Activated naive CD8-positive, alpha-beta T cell treated with anti-CD3 and anti-CD28 coated beads, Interleukin-2, amount 10 ng/mL, durations not matched to agents 7 days and 5 days (primary cell): ENCODE results near the gene PATJ. TPM values are rescaled to one million over a fixed set of nuclear protein-coding genes. Genes with fewer than 3 reads are reported as not detected.

Experiments
- ATAC-seq: fragments of 150-1000 bp; cut with Tn5 transposase; one replicate; pipeline ENCODE4 v1.10.0; 2021; ENCODE audit warnings: low read depth, moderate library complexity
- POLR2A ChIA-PET: fragments of 350-600 bp; sonication (Branson Sonifier 250); formaldehyde crosslinking; loops from one replicate; lab custom pipeline; 2021; ENCODE audit warnings: antibody characterized with exemption; lab: Charles Lee
- DNase-seq: peaks from one replicate; pipeline ENCODE4 v3.0.0; 2021
- H3K27ac Mint-ChIP-seq: one replicate; pipeline ENCODE4 v1.8.0; 2022; ENCODE audit warnings: mild to moderate bottlenecking, mixed read lengths
- H3K27me3 Mint-ChIP-seq: one replicate; pipeline ENCODE4 v1.8.0; 2022; ENCODE audit warnings: mild to moderate bottlenecking, moderate library complexity, mixed read lengths
- H3K36me3 Mint-ChIP-seq: one replicate; pipeline ENCODE4 v1.8.0; 2021; ENCODE audit warnings: mild to moderate bottlenecking, mixed read lengths
- H3K4me1 Mint-ChIP-seq: one replicate; pipeline ENCODE4 v1.8.0; 2021; ENCODE audit warnings: mixed read lengths
- H3K4me3 Mint-ChIP-seq: one replicate; pipeline ENCODE4 v1.8.0; 2022; ENCODE audit warnings: mild to moderate bottlenecking, moderate library complexity, mixed read lengths
- H3K9me3 Mint-ChIP-seq: one replicate; pipeline ENCODE4 v1.8.0; 2021; ENCODE audit warnings: mixed read lengths
- total RNA-seq, 2 experiments: library from RNA; stranded (reverse); gene quantifications; one replicate each; pipeline ENCODE4 v1.2.3, GENCODE V29; 2021

The PATJ gene
- total RNA-seq, 2 experiments from 2014 or later: 24.5 to 27.2 TPM

DNA sequence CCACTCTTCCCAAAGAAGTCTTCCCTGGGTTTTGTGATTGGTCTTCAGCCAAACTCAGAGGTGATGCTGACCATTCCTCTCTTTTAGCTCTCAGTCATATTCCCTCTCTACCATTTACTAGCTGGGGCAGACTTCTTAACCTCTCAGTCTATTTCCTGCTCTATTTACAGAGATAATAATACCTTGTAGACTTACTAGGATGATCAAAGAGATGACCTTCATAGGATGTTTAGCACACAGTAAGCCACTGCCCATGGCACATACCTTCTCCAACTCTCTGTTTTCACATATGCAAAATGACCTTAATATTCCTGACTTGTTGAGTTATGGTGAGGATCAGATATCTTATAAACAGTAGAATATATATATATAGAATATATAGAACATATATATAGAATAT is 346.2 kb downstream of the PATJ start:
- ATAC-seq: no peak

DNA sequence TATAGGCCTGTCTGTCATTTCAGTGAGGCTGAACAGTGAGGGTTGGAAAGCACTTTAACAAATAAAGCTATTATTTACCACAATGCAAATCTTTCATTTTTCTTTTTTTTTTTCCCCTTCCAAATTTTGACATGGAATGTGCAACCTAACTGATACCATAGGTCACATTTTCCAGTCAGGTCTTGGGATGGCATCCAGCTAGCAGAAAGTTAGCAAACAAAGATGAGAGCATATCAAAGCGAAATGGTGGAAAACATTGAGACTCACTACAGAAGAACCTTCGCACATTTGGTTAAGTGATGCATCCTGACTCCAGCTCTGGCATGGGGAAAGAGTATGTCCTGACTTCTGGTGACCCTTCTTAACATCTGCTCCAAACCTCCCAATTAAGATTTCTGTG is 347.3 kb downstream of the PATJ start:
- Mint-ChIP-seq H3K36me3 (no peaks in the 10 kb centered on the region), H3K4me3 (no peak overlapping the region), H3K4me1 (no peaks in the 10 kb centered on the region), H3K27ac (no peak overlapping the region), H3K9me3 (no peaks in the 10 kb centered on the region), H3K27me3 (no peaks in the 10 kb centered on the region)
- DNase-seq (no peak), ATAC-seq (no peak)
- POLR2A ChIA-PET: no interaction called here

More for the DNA sequence above, 346.2 kb downstream of the PATJ start:
- H3K27ac Mint-ChIP-seq: no peak overlapping the region
- H3K4me3 Mint-ChIP-seq: no peak overlapping the region
- H3K4me1 Mint-ChIP-seq: no peaks in the 10 kb centered on the region
- H3K36me3 Mint-ChIP-seq: no peaks in the 10 kb centered on the region
- no peak for DNase-seq
- H3K9me3 Mint-ChIP-seq: no peaks in the 10 kb centered on the region
- POLR2A ChIA-PET: no interaction called here
- H3K27me3 Mint-ChIP-seq: no peaks in the 10 kb centered on the region

DNA sequence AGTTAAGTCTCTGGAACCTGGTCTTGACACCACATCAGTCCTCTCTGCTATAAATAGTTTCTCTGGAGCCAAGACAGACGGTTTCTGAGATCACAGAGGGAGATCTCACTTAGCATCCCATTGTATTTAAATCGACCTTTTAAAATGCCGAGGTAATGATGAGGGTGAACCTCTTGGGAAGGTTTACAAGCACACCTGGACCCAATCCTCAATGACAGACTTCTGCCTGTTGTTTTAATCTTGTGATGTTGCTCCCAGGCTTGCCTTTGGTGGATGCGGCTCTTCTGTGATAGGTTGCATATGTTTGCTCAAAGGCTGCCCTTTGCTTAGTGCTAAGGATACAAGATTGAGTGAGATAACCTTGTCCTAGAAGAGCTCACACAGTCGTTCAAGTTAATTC is 347.7 kb downstream of the PATJ start:
- no peak overlapping the region for H3K4me3 Mint-ChIP-seq
- H3K27me3 Mint-ChIP-seq: no peaks in the 10 kb centered on the region
- no peak for ATAC-seq
- DNase-seq: no peak
- H3K27ac Mint-ChIP-seq: no peak overlapping the region
- POLR2A ChIA-PET: no interaction called here
- no peaks in the 10 kb centered on the region for H3K36me3 Mint-ChIP-seq
- H3K4me1 Mint-ChIP-seq: no peaks in the 10 kb centered on the region
- H3K9me3 Mint-ChIP-seq: no peaks in the 10 kb centered on the region

DNA sequence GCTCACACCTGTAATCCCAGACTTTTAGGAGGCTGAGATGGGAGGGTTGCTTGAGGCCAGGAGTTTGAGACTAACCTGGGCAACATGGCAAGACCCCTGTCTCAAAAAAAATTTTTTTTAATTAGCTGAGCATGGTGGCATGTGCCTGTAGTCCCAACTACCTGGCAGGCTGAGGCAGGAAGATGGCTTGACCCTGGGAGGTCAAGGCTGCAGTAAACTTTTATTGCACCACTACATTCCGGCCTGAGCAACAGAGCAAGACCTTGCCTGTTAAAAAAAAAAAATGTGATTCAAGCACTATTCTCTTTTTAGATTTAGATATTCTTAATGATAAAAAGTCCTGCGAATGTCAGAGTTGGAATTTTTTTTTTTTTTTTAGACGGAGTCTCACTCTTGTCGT is 349.8 kb downstream of the PATJ start:
- POLR2A ChIA-PET: interaction anchor here (0.7 kb wide), 1 partner anchor 12 kb away, joined by 4 read pairs; no protein-coding TSS in a partner anchor
- ATAC-seq (no peak), DNase-seq (no peak)
- H3K4me3 Mint-ChIP-seq: no peak overlapping the region
- H3K9me3 Mint-ChIP-seq: no peaks in the 10 kb centered on the region
- H3K27me3 Mint-ChIP-seq: no peaks in the 10 kb centered on the region
- H3K27ac Mint-ChIP-seq: no peak overlapping the region
- no peaks in the 10 kb centered on the region for H3K4me1 Mint-ChIP-seq
- H3K36me3 Mint-ChIP-seq: no peaks in the 10 kb centered on the region

DNA sequence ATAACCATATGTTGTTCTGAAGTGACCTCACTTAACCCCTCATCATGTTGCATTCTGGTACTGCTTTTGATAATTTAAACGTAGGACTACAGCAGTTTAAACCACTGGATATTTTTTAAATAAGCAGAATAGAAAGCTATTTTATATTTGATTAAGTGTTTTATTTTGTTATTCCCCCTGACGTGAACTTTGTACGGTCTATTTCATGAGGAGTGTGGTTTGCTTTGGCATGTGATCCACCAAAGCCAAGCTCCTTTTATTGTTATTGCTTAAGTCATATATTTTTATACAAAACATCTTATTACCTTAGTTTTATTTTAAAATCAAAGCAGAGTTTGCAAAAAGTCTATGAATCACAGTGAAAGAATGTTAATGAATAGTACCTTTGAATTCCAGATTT is 351.0 kb downstream of the PATJ start:
- peaks cover 5% of the 10 kb centered on the region for H3K36me3 Mint-ChIP-seq
- POLR2A ChIA-PET: no interaction called here

DNA sequence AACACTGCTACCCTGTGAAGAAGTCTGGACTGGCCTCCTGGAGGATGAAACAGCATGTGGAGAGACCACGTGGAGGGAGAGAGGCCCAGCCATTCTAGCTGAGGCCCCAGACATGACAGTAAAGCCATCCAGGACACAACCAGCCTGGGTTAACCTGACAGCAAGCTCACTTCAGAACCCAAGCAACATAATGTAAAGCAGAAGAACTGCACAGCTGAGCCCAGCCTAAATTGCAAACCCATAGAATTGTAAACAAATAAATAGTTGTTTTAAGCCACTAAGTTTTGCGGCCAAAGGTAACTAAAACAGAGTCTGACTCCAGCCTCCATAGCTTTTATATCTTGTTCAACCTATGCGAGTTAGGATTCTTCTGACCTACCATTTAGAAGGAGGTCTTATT is 355.2 kb downstream of the PATJ start:
- POLR2A ChIA-PET: no interaction called here
- Mint-ChIP-seq H3K9me3 (no peaks in the 10 kb centered on the region), H3K27me3 (no peaks in the 10 kb centered on the region), H3K4me3 (no peak overlapping the region), H3K36me3 (peaks cover 10% of the 10 kb centered on the region), H3K4me1 (no peaks in the 10 kb centered on the region), H3K27ac (no peak overlapping the region)
- no peak for DNase-seq
- no peak for ATAC-seq

More for the DNA sequence above, 351.0 kb downstream of the PATJ start:
- no peak overlapping the region for H3K4me3 Mint-ChIP-seq
- no peaks in the 10 kb centered on the region for H3K9me3 Mint-ChIP-seq
- no peak overlapping the region for H3K27ac Mint-ChIP-seq
- ATAC-seq (no peak), DNase-seq (no peak)
- no peaks in the 10 kb centered on the region for H3K4me1 Mint-ChIP-seq
- no peaks in the 10 kb centered on the region for H3K27me3 Mint-ChIP-seq

DNA sequence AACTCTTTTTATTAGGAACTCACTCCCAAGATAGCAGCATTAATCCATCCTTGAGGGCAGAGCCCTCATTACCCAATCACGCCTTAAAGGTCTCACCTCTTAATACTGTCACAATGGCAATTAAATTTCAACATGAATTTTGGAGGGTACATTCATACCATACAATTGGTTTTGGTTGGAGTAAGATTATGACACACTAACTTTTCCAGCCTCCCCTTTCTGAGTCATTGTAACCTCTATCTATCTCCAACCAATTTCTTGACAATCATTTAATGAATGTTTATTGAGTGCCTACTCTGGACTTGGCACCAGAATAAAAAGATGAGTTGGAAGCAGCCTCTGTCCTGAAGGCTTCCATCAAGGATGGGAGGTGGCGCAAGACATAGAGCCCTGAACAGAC is 358.2 kb downstream of the PATJ start:
- no peak overlapping the region for H3K4me3 Mint-ChIP-seq
- ATAC-seq: no peak
- no peaks in the 10 kb centered on the region for H3K9me3 Mint-ChIP-seq
- no peak overlapping the region for H3K27ac Mint-ChIP-seq
- H3K4me1 Mint-ChIP-seq: no peaks in the 10 kb centered on the region
- POLR2A ChIA-PET: no interaction called here
- H3K36me3 Mint-ChIP-seq: peaks cover 10% of the 10 kb centered on the region
- no peak for DNase-seq
- H3K27me3 Mint-ChIP-seq: no peaks in the 10 kb centered on the region

DNA sequence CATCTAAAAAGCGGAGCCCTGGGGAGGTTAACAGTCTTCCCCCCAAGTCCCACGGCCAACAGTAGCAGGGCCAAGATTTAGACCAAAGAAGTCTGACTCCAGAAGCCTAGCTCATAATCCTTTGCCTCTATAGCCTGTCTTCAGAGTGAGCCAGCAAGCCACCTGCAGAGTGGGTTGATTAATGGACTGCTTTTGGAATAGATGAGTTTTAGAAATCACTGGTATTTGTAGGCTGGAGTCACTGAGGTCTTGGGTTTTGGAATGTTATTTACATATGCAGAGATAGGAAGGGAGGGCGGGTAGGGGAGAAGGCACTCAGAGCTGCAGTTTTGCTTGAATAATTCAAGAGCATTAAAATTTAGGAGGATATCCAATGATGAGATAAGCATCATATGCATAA is 361.6 kb downstream of the PATJ start:
- ATAC-seq: no peak
- H3K36me3 Mint-ChIP-seq: peaks cover 5% of the 10 kb centered on the region
- H3K4me1 Mint-ChIP-seq: no peaks in the 10 kb centered on the region
- DNase-seq: no peak
- H3K4me3 Mint-ChIP-seq: no peak overlapping the region
- H3K9me3 Mint-ChIP-seq: no peaks in the 10 kb centered on the region
- no peaks in the 10 kb centered on the region for H3K27me3 Mint-ChIP-seq
- H3K27ac Mint-ChIP-seq: no peak overlapping the region
- POLR2A ChIA-PET: no interaction called here

DNA sequence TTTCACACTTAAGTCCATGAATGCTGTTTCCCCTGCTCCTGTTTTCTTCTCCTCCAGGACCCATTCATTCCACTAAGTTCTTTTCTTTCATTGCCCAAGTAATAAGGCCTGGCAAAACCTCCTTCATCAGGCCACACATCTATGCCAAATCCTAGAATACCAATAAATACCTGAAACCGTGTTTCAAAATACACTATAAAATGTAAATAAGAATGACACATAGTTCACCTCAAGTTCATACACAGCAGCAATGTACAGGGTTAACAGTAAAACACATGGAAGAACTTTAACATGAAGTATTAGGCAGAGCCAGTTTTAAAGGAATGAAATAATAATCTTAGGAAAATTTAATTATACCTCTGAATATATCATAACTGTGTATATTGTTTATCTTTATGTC is 365.6 kb downstream of the PATJ start:
- POLR2A ChIA-PET: no interaction called here
- ATAC-seq: no peak
- no peak overlapping the region for H3K27ac Mint-ChIP-seq

DNA sequence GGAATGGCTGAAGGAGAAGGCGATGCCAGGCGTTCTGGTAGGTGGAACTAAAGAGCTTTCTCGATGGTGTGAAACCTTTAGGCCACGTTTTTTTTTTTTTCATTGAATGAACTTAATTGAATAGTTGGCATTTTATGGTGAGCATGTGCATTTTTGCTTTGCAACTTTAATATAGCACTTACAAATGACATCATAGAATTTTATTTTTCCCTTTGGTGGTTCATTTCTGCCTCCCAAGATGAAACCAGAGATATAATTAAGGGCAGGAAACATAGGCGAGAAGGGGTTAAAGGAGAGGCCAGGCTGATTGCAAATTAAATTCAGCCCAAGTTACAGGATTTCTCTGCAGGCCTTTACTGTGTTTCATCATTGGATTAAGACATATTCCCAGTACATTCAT is 366.8 kb downstream of the PATJ start:
- Mint-ChIP-seq H3K9me3 (no peaks in the 10 kb centered on the region), H3K27ac (no peak overlapping the region), H3K4me1 (peaks cover 2% of the 10 kb centered on the region), H3K36me3 (no peaks in the 10 kb centered on the region), H3K4me3 (no peak overlapping the region), H3K27me3 (no peaks in the 10 kb centered on the region)
- ATAC-seq (no peak), DNase-seq (no peak)
- POLR2A ChIA-PET: no interaction called here

More for the DNA sequence above, 365.6 kb downstream of the PATJ start:
- Mint-ChIP-seq H3K27me3 (no peaks in the 10 kb centered on the region), H3K36me3 (no peaks in the 10 kb centered on the region), H3K4me1 (peaks cover 2% of the 10 kb centered on the region), H3K4me3 (no peak overlapping the region), H3K9me3 (no peaks in the 10 kb centered on the region)
- DNase-seq: no peak

DNA sequence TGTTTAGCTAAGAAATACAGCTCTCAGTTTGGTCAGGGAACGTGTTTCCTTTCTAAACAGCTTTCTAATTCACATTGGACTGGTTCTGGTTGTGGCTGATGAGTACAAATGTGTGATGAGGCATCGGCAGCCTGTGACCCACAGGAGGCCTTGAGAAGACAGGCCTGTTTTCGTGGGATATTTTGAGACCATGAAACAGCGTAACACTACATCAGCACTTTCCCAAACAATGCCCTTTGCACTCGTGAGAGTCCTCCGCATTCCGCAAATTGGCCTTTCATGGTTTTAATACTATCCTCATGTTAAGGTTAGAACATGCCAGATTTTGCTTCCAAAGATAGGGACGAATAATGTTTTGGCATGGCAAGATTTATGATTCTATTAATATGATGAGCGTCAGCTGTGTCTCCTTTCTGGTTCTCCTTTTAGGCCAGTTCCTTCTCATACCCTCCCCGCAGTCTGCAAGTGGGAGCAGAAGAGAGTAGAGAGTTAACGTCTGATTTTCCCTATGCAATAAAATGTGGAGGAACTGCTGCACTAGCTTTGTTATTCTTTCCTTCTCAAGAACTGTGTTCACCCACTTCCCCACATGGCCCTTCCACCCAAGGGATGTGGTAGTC is 368.0 kb downstream of the PATJ start:
- Mint-ChIP-seq H3K36me3 (no peaks in the 10 kb centered on the region), H3K27ac (no peak overlapping the region), H3K4me1 (peaks cover 2% of the 10 kb centered on the region), H3K27me3 (no peaks in the 10 kb centered on the region), H3K4me3 (no peak overlapping the region), H3K9me3 (no peaks in the 10 kb centered on the region)
- ATAC-seq (no peak), DNase-seq (no peak)
- POLR2A ChIA-PET: no interaction called here

DNA sequence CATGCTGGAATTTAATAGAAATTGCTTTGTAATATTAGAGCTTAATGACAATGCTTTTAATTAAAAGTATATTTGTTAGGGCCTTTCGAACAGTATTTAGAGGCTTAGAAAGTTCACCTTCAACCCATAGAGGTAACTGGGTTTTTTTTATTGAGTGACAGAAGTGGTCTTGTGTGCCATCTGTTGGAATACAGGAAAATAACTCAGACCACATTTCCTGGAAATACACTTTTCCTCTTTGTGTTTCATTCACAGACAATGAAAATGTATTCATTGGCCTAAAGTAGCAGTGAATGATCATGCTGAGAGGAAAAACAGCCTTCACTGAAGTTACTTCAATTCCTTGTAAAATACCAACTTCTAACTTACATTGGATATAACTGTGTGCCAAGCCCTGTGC is 368.8 kb downstream of the PATJ start:
- no peaks in the 10 kb centered on the region for H3K27me3 Mint-ChIP-seq
- no peak for DNase-seq
- POLR2A ChIA-PET: no interaction called here

DNA sequence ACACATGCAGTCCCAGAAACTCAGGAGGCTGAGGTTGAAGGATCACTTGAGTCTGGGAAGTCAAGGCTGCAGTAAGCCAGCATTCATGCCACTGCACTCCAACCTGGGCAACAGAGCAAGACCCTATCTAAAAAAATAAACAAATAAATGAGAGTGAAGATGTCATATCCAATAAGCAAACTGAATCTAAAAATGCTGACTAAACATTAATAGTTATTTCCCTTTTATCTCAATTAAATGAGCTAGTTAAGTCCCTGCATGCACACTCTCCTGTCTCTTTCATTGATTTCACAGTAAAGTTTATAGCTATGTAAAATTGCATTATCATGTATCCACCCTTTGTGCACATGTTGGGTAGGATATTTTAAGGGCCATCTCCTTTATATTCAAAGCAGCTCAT is 371.2 kb downstream of the PATJ start:
- ATAC-seq (no peak), DNase-seq (no peak)
- Mint-ChIP-seq H3K36me3 (no peaks in the 10 kb centered on the region), H3K27ac (no peak overlapping the region), H3K9me3 (no peaks in the 10 kb centered on the region), H3K27me3 (no peaks in the 10 kb centered on the region), H3K4me1 (peaks cover 2% of the 10 kb centered on the region), H3K4me3 (no peak overlapping the region)
- POLR2A ChIA-PET: no interaction called here

More for the DNA sequence above, 368.8 kb downstream of the PATJ start:
- Mint-ChIP-seq H3K9me3 (no peaks in the 10 kb centered on the region), H3K27ac (no peak overlapping the region), H3K4me3 (no peak overlapping the region), H3K36me3 (no peaks in the 10 kb centered on the region), H3K4me1 (peaks cover 2% of the 10 kb centered on the region)
- no peak for ATAC-seq

DNA sequence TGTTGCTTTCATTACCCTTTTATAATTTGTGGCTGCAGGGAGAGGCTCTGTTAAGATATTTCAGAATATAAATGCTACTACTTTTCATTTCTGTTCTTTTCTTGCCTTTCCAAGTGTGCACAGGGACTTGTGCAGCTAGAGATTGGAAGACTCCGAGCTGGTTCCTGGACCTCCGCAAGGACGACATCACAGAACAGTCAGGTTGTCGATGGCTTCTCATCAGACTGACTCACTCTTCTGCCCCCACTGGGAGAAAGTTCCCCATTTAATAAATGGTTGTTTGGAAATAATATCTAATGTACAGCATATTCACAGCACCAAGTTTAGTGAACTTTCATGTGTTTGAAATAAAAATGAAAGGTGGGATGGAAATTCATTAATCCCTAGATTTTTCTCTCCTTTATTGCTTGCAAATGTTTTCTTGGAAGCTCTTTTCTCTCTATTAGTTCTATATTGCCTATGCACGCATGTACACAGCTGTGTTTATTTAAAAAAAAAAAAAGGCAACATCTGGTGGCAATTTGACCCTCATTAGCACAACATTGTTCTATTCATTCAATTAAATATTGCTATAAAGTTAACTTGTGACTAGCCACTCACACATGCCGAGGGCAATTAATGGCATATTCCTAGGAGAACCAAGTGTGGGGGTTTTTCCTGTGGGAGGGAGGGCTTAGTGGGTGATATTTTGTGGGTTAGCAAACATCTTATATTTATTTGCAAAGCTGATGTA is 374.9 kb downstream of the PATJ start:
- DNase-seq: no peak
- no peak for ATAC-seq
- no peaks in the 10 kb centered on the region for H3K36me3 Mint-ChIP-seq
- POLR2A ChIA-PET: no interaction called here
- H3K9me3 Mint-ChIP-seq: no peaks in the 10 kb centered on the region
- H3K4me3 Mint-ChIP-seq: no peak overlapping the region
- no peaks in the 10 kb centered on the region for H3K4me1 Mint-ChIP-seq
- H3K27ac Mint-ChIP-seq: no peak overlapping the region
- H3K27me3 Mint-ChIP-seq: no peaks in the 10 kb centered on the region
